Stimulated activated CD4-positive, alpha-beta T cell treated with anti-CD3 and anti-CD28 coated beads, Interleukin-15, amount 100 ng/mL, for 24 hours (primary cell): ENCODE data around the gene CFAP68.

Experiments used
- DNase-seq: peaks from one replicate; pipeline ENCODE4 v3.0.0-alpha.2; 2020

CFAP68 gene, protein sequence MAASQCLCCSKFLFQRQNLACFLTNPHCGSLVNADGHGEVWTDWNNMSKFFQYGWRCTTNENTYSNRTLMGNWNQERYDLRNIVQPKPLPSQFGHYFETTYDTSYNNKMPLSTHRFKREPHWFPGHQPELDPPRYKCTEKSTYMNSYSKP

DNA sequence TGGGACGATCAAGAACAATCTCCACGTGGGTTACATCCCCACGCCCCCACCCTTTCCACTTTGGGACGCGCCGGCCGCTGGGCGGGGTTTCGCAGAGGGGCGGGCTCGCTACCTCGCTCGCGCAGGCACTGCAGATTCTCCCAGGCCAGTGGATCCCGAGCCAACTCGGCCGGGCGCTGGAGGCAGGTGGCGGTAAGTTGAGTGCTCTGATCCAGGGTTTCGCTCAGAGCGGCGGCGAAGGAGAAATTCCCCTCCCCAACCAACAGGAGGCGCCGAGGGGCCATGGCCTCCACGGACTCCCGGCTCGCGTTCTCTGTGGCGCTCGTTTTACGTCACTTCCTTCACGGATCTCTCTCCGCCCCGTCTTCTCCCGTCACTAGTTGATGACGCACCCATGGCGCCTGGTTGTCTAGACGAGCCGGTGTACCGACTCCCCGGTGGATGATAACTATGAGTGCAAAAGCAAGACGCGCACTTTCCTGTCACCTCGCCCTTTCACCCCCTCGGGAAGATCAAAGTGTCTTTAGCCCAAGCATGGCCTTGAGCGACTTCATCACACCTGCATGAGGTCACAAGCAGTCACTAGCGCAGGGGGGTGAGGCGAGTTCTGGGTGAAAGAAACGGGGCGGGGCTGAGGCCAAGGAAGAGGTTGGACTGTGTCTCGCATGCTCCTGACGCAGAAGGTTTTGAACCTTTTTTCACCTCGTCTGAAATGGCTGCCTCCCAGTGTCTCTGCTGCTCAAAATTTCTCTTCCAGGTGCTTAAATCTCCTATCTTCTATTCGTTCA lies at the start of gene CFAP68, which contains the start of gene FDXACB1:
TSS of gene CFAP68 (plus strand) at position 693 of the 788 bp plus-strand sequence. CDS start at position 713, 20 bp downstream.
TSS of gene FDXACB1 (minus strand) at position 317 of the 788 bp plus-strand sequence. CDS start at position 284, 33 bp downstream.
- DNase-seq = peak; percentile 96

DNA sequence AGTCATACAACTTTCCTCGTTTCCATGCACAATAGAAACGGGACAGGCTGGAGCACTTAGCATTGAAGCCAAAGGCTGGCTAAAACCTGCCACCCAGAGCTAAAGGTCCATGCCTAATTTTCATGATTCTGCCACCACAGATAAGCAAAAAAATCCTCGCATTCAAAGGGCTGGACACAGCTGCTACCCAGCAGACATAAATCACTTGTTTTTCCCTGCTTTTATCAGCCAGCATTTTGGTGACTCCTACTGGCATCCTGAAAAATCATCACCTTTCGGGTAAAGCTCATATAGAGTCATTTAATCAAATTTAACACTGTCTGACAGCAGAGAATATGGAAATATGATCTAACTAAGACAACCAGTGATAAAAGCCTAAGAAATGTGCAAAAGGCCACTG lies 45.8 kb upstream of the CFAP68 start:
- DNase-seq = no peak

DNA sequence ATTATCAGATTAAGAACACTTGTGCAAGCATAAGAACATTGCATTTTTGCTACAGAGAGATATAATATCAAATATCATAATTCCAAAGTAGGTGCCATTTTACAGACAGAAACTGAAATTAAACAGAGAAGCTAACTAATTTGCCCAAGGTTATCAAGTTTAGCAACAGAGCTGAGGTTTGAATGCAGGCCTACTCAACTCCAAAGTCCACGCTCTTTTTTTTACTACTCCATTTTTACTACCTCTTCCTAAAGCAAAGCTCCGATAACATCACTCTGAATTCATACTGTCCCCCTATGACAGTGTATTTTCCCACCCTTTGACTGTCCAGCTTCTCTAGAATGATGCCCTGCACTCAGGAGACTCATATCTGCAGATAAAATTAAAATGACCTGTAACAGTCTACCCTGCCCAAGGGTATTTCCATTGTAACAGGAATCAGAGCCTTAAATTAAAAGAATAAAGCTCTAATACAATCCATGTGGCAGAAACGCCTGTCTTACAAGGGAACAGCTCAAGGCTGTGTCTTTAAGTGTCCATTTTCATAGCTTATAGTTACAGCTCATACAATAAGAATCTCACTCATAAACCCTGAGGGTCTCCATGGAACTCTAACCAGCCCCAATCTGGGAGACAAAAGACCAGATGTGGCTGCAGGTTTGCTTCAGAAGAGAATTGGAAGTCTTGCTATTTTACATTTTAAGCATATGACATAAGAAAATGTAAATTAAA lies 44.7 kb upstream of the CFAP68 start:
- no peak for DNase-seq

DNA sequence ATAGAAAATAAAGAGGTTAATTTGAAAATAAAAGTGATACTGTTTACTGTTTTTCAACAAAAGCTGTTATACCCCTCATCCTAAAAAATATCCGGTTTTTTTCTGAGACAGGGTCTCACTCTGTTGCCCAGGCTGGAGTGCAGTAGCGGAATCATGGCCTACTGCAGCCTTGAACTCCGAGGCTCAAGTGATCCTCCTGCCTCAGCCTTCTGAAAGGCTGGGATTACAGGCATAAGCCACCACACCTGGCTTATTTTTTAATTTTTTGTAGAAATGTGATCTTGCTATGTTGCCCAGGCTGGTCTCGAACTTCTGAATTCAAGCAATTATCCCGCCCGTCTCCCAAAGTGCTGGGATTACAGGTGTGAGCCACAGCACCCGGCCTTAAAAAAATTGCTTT lies 43.7 kb upstream of the CFAP68 start:
- DNase-seq = no peak

DNA sequence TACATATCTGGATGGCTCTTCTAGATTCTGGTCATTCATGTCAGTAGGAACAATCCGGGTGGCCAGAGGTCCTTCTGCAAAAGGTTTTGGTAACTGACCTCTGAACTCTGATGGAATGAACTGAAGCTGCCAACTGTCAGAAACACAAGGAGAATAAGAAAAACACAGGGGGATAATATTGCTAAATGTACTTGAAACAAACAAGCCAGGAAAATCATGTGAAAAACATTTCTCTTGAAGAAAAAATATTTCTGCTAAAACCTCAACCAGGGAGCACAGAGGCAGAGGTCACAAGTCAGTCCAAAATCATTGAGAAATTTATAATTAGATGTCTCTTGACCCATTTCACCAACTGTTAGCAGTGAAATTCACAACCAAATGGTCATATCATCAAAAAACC lies 43.2 kb upstream of the CFAP68 start:
- no peak for DNase-seq

DNA sequence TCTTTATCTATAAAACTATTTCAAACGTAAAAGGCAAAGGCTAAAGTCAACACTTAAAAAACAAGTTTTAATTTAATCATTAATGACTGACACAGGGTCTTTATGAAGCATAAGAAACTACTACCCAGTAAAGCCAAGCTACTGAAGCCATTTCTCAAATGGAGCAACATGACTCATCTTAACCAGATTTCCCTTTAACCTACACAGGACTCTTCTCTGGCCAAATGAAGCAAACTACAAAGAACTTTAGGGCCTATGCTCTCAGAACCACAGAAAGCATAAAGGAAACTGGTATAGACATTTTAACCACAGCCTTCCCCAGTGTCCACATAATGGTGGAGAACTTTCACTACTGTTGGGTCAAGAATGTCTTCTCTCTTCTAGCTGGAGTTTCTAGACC lies 42.6 kb upstream of the CFAP68 start:
- DNase-seq = no peak

DNA sequence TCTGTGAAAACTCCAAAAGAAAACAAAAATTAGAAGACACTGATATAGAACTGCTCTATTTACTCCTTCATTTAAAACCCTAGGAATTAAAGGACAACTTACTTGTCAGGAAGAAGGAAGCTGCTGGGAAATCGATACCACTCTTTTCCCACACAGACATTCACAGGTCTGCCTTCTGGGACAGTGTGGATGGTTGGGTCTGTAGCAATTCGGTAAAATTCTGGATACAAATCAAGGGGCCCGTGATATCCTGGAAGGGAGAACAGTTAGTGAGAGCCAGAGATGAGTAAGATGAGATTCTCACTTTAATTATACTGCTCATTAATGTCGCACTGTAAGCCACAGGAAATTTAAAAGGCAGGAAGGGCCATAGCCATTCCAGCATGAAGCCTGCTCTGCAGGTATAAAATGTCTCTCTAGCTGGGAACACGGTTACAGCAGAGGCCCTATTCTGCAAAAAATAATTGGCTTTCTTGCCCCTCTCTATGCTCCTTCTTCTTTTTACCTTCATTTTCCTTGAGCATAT lies 41.9 kb upstream of the CFAP68 start:
- DNase-seq = no peak

DNA sequence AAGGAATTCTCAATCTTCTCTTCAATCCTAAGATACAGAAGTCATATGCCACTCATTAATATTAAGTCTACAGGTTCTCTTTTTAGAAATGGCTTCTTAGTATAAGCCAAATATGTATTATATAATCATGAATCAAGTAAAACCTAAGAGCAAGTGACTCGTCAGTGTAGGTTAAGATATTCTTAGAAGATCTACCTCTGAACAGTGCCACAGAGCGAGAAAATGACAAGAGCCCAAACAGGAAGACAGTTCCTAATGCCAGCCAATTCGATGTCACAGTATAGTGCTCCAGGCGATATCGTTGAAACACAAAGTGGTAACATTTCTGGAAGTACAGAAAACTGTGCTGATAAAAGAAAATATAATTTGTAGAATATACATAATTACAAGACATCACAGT lies 41.3 kb upstream of the CFAP68 start:
- no peak for DNase-seq

DNA sequence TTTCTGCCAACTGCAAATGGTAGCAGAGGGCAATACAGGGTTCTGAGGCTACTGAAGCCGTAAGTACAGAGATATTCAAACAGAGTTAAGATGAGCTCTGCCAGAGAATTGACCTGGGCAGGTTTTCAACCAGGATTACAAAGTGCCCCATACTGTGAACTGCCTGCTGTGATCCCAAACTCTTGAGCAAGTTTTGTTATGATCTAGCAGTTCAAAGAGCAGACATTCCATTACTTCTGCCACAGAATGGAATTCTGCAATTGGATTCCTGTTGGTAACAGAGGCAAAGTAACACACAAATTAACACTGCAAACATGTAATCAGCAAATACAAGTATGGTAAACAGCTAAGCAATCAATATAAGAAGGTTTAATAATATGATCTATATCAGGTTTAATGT lies 39.2 kb upstream of the CFAP68 start:
- no peak for DNase-seq

DNA sequence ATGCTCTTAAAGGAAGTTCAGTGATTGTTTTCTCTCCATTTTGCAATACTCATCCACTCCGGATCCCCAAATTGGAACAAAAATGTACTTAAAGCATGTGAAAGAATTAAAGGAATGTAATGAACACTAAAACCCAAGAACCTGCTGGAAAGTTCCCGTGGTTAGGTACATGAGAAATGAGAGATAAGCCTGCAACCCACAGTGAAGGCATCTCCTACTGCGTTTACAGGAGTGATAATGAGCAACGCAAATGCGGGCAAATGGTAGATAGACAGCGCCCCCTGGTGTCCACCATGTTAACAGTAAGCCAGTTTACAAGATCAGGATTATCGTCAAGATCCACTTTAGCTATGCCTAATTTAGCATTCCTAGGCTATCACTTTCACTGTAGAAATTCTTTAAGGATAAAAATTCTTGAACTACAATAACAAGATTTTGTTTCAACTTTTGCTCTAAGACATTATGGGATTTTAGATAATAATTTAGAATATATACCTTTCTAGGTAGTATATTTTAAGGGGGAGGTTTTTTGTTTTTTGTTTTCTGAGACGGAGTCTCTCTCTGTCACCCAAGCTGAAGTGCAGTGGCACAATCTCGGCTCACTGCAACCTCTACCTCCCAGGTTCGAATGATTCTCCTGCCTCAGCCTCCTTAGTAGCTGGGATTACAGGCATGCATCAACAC lies 37.8 kb upstream of the CFAP68 start:
- DNase-seq = peak; percentile 92

DNA sequence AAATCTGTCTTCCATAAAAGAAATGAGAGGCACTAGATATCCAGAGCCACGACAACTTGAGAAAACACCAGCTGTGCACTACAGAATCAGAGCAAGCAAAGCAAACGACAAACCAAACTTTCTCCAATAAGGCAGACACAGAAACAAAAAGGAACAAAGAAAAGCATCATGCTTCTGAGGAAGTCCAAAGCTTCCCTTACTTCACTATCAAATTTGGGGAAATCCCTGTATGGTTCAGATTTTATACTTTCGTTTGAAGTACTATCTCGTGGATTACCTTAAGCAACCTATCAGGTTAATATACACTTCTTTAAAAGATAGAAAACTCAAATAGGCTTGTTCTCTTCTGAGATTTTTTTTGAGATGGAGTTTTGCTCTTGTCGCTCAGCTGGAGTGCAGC lies 35.7 kb upstream of the CFAP68 start:
- no peak for DNase-seq

DNA sequence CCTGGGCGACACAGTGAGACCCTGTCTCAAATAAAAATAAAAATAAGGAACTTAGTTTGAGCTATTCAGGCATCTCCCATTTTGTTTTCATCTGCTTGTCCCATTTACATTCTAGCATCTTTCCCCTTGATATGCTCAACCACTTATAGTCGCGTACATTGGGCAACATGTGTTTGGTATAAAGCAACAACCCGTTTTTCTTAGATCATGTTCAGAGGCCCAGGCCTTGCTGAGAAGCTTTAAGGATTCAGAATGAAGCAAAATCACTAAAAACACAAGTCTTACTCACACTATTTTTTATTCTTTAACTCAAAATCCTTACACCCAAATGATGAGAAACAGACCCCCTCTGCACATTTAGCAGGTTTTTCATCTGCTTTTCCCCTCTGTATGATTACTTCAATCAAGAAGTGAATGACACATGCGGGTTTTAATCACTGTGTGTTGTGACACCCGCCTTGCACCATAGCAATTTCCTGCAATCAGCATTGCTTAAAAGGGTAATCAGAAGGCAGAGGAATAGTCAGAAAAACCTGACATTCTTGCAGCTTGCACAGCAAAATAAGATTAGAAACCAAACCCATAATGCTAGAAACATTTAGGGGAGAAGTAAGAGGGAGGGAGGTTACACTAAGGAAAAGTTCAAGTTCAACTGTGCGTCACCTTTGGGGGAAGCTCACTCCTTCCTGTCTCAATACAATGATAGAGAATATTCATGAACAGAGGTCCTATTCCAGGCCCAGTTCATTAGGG lies 33.9 kb upstream of the CFAP68 start:
- DNase-seq = no peak

DNA sequence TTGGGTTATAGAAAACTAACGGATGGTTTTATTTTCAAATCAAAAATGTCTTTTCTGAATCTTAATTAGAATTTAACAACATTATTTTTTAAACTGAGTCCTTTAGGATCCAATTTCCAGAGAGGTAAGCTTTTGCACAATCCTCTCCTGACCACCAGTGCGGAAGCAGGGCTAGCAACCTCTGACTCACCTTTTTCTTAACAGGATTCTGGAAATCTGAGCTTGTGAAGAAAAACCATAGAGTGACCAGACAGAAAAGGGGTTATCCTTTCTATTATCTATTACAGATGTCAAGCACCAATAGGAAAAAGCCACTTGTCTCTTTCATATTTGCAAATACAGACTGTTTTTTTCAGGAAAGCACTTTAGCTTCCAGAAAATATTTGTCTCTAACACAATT lies 33.3 kb upstream of the CFAP68 start:
- no peak for DNase-seq

DNA sequence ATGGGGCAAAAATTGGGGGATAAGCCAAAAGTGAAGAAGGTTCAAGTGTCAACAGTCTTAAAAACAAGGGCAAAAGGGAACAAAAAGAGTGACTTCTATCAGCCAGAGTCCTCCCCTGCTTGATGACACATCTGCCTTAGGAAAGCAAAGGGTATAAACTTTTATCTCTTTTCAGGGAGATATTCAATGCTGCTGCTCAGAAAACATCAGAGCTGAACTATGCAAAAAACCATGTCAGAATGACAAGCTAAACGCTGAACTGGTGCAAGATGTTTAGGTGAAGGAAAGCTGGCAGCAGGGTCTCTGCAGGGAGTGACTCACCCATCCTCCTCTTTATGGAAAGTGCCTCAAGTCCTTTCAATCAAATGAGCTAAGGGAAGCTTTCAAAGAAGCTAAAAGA lies 32.7 kb upstream of the CFAP68 start:
- no peak for DNase-seq

DNA sequence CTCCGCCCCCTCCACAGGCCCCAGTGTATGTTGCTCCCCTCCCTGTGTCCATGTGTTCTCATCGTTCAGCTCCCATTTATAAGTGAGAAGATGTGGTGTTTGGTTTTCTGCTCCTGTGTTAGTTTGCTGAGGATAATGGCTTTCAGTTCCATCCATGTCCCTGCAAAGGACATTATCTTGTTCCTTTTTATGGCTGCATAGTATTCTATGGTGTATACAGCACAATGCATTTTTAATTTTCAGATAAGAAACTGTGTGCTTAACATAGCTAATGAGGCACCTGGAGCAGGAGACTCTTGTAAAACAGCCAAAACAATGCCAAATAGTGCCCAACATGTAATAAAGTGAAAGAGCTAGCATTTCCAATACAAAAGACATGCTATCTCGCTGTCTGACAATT lies 29.7 kb upstream of the CFAP68 start:
- no peak for DNase-seq

DNA sequence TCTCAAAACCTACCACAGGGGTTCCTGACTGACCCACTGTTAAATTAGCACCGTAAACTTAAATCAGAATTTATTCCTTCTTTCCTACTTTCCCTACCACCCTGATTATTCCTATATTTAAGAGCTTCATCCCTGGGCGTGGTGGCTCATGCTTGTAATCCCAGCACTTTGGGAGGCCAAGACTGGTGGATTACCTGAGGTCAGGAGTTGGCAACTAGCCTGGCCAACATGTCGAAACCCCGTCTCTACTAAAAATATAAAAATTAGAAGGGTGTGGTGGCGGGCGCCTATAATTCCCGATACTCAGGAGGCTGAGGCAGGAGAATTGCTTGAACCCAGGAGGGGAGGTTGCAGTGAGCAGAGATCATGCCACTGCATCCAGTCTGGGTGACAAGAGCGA lies 28.3 kb upstream of the CFAP68 start:
- DNase-seq = no peak

DNA sequence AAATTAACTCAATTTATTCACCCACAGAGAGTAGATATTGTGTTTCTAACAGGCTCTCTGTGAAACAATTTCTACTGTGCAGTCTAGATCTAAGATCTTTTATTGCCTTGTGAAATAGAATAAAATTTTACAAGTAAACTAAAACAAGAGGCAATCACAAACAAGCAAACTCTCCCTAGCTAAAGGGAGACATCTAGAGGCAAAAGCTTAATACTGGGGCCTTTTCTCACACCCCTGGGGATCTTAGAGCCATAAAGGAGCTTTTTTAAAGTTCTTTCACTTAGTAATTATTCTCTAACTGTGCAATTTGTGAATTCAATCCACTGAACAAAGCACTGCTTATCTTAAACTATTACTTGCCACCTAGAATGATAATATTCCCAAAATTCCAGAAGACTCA lies 27.7 kb upstream of the CFAP68 start:
- no peak for DNase-seq

DNA sequence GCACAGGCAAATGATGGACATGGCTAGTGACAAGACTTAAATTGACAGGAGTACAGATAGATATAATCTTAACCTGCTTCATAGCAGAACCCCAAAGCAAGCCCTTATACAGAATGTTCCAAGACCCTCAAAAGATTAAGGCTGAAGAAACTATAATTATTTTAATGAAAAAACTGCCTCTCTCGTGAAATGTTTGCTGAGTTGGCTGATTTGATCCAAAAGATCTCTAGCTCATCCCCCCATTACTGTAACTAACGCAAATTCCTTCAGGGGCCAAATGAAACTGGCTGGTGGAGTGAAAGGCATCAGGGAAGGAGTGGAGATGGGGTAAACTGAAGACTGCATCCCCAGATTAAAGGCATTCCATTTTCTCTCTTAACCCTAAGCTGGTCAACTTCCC lies 27.2 kb upstream of the CFAP68 start:
- no peak for DNase-seq

DNA sequence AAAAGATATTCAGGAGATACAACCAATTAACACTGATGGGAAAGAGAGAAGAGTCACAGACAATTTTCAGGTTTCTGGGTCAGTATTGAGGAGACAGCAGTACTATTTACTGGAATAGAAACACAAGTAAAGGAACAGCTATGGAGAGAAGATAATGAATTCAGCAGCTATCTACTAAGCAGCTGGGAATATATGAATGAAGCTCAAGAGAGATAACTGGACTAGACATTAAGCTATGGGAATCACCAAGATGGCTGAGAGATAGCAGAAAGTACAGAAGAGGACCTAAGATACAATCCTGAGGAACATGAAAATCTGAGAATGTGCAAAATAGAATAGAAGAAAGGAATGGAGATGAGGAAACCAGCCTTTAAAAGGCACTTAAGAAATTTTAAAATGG lies 23.8 kb upstream of the CFAP68 start:
- DNase-seq = no peak

DNA sequence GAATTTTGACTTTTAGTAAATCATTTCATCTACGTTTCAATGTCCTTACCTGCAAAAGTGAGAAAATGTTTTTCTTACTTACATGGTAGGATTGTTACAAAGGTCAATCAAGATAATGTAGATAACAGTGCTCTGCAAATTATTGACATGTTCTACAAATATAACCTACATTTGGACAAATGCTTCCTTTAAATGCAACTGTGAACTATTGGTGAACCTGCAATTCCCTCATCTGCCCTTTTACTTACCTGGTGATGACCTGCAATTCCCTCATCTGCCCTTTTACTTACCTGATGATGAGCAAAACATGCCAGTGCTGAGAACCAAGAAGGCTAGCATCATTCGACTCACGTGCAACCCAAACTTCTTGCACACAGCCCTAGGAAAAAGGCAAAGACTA lies 19.1 kb upstream of the CFAP68 start:
- DNase-seq = no peak

DNA sequence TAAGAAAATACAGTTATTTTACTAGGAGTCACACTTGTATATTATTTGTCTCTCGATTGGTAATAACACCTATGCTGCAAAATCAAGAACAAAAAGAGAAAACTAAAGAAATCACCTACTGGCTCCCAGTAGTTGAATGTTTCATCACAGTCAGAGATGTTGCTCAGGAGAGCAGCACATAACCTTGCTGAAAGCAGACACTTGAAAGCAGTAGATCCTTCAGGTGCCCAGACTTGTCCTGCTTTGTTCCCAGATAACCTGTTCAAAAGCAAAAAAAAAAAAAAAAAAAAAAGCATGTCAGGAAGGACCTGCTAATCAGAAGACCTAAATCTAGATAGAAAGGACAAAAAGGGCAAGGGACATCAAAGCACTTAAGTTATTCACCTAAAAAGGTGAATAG lies 9.2 kb upstream of the CFAP68 start:
- no peak for DNase-seq

DNA sequence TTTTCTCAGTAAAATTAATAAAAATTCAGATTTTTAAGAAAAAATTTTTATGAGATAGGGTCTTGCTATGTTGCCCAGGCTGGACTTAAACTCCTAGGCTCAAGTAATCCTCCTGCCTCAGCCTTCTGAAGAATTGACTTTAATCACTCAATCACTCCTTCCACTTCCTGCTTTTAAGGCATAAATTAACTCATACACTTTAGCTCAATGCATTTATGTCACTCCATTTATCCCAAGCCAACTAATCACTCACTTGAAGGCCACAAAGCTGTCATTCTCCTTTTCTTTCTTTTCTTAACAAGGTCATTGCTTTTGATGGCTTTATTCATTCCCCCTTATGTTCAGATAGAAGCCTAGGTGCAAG lies 8.8 kb upstream of the CFAP68 start:
- no peak for DNase-seq
